SK-N-SH (cell line): Measurements from ENCODE around the gene FA2H. TPM values are rescaled to one million over a fixed set of nuclear protein-coding genes. Genes with fewer than 3 reads are reported as not detected.

Experiments
- CTCF ChIA-PET: fragments of 300-600, 350-600 bp; formaldehyde crosslinking; extraction: SDS; loops from one replicate; lab custom pipeline; 2021; lab: Yijun Ruan, JAX
- POLR2A ChIA-PET: fragments of 350-600 bp; sonication (Branson Sonifier 250); formaldehyde crosslinking; extraction: SDS; loops from one replicate; lab custom pipeline; 2020; ENCODE audit warnings: antibody characterized with exemption, inconsistent platforms; lab: Yijun Ruan, JAX
- DNase-seq: peaks from one replicate; pipeline ENCODE4 v3.0.0; 2012
- H2AFZ ChIP-seq: fragments of 200-600 bp; sonication (generic); 2 replicates; pipeline ENCODE4 v1.8.1; 2016; ENCODE audit warnings: antibody characterized with exemption, mild to moderate bottlenecking, low read depth
- H3F3A ChIP-seq: fragments of 200-600 bp; sonication (generic); replicated peaks from 2 replicates; pipeline ENCODE3; 2016; ENCODE audit warnings: antibody characterized with exemption, mild to moderate bottlenecking; ENCODE audit not compliant: insufficient read depth
- H3K27ac ChIP-seq, 2 experiments: fragments of 200-500 bp in 1 of 2; fragments of 200-600 bp in 1 of 2; sonication (Bioruptor generic) in 1 of 2; sonication (generic), shearing (Covaris generic) in 1 of 2; 2 replicates each; pipeline versions ENCODE4 v1.5.1 to v1.6.1; 2014 to 2016; ENCODE audit warnings: low read depth in 2 of 2, inconsistent platforms in 1 of 2, low read length in 1 of 2, mild to moderate bottlenecking in 1 of 2, mixed read lengths in 1 of 2
- H3K27me3 ChIP-seq: fragments of 200-600 bp; sonication (generic), shearing (Covaris generic); 2 replicates; pipeline ENCODE4 v1.6.1; 2016; ENCODE audit warnings: mixed run types; ENCODE audit not compliant: insufficient read depth
- H3K36me3 ChIP-seq, 2 experiments: fragments of 200-500 bp in 1 of 2; fragments of 200-600 bp in 1 of 2; sonication (Bioruptor generic) in 1 of 2; sonication (generic) in 1 of 2; replicated peaks in 1 of 2; 2 replicates each; pipeline versions ENCODE3 to v1.5.1; 2014 to 2016; ENCODE audit warnings: low read length in 1 of 2, mild to moderate bottlenecking in 1 of 2; ENCODE audit not compliant: insufficient read depth in 2 of 2, control insufficient read depth in 1 of 2
- H3K4me1 ChIP-seq, 2 experiments: fragments of 200-500 bp in 1 of 2; fragments of 200-600 bp in 1 of 2; sonication (Bioruptor generic) in 1 of 2; sonication (generic), shearing (Covaris generic) in 1 of 2; 2 replicates each; pipeline versions ENCODE4 v1.5.1 to v1.6.1; 2014 to 2016; ENCODE audit warnings: low read depth in 1 of 2, low read length in 1 of 2, mixed run types in 1 of 2; ENCODE audit not compliant: insufficient read depth in 2 of 2, control insufficient read depth in 1 of 2
- H3K4me2 ChIP-seq: fragments of 200-600 bp; sonication (generic), shearing (Covaris generic); 2 replicates; pipeline ENCODE4 v1.6.1; 2017; ENCODE audit warnings: mixed run types
- H3K4me3 ChIP-seq, 2 experiments: fragments of 200-500 bp in 1 of 2; fragments of 200-600 bp in 1 of 2; sonication (Bioruptor generic) in 1 of 2; sonication (generic), shearing (Covaris generic) in 1 of 2; 2 replicates each; pipeline versions ENCODE4 v1.5.1 to v1.8.1; 2014 to 2016; ENCODE audit warnings: low read depth in 2 of 2, inconsistent platforms in 1 of 2, low read length in 1 of 2, mild to moderate bottlenecking in 1 of 2, mixed read lengths in 1 of 2, moderate library complexity in 1 of 2
- H3K79me2 ChIP-seq: fragments of 200-600 bp; sonication (generic); 2 replicates; pipeline ENCODE4 v1.8.1; 2017; ENCODE audit warnings: mild to moderate bottlenecking; ENCODE audit not compliant: insufficient read depth
- H3K9ac ChIP-seq: fragments of 200-600 bp; sonication (generic); 2 replicates; pipeline ENCODE4 v1.6.1; 2017; ENCODE audit warnings: mixed run types
- H3K9me2 ChIP-seq: fragments of 200-600 bp; sonication (generic); 2 replicates; pipeline ENCODE4 v1.6.1; 2017; ENCODE audit warnings: mixed run types
- H3K9me3 ChIP-seq: fragments of 200-600 bp; sonication (generic); 2 replicates; pipeline ENCODE4 v1.6.1; 2017; ENCODE audit warnings: mixed run types, mild to moderate bottlenecking, moderate library complexity
- H4K20me1 ChIP-seq: fragments of 200-600 bp; sonication (generic); 2 replicates; pipeline ENCODE4 v1.6.1; 2017; ENCODE audit warnings: mild to moderate bottlenecking, mixed run types; ENCODE audit not compliant: insufficient read depth
- CHD2 ChIP-seq: fragments of 150-350 bp; IDR thresholded peaks from 2 replicates; pipeline ENCODE4 v1.6.1; 2018; ENCODE audit warnings: low read length; ENCODE audit not compliant: partially characterized antibody
- ELF1 ChIP-seq: IDR thresholded peaks from 2 replicates; pipeline ENCODE4 v1.4.0; 2012
- FOXM1 ChIP-seq: IDR thresholded peaks from 2 replicates; pipeline ENCODE4 v1.4.0; 2012; ENCODE audit warnings: low read depth, mild to moderate bottlenecking
- GABPA ChIP-seq: IDR thresholded peaks from 2 replicates; pipeline ENCODE4 v1.4.0; 2012; ENCODE audit warnings: low read depth, mild to moderate bottlenecking
- GATA2 ChIP-seq: sonication (generic); formaldehyde crosslinking; IDR thresholded peaks from 2 replicates; pipeline ENCODE4 v1.5.0; 2020; ENCODE audit warnings: mild to moderate bottlenecking, missing genetic modification reagents
- IRF3 ChIP-seq: fragments of 150-350 bp; IDR thresholded peaks from 2 replicates; pipeline ENCODE4 v1.6.1; 2016; ENCODE audit warnings: mild to moderate bottlenecking, low read depth, low read length
- JUND ChIP-seq: IDR thresholded peaks from 2 replicates; pipeline ENCODE4 v1.4.0; 2012
- MAX ChIP-seq: IDR thresholded peaks from 2 replicates; pipeline ENCODE4 v1.4.0; 2012; ENCODE audit warnings: low read depth
- MEF2A ChIP-seq: IDR thresholded peaks from 2 replicates; pipeline ENCODE4 v1.4.0; 2012; ENCODE audit warnings: low read depth, borderline replicate concordance
- MXI1 ChIP-seq: IDR thresholded peaks from 2 replicates; pipeline ENCODE4 v1.6.1; 2012; ENCODE audit warnings: mild to moderate bottlenecking, low read depth, low read length, improper control_type of control experiment
- NRF1 ChIP-seq: IDR thresholded peaks from 2 replicates; pipeline ENCODE4 v1.6.1; 2012; ENCODE audit warnings: low read depth, mild to moderate bottlenecking, low read length
- PBX3 ChIP-seq: IDR thresholded peaks from 2 replicates; pipeline ENCODE4; 2012
- RCOR1 ChIP-seq: fragments of 150-350 bp; IDR thresholded peaks from 2 replicates; pipeline ENCODE4 v1.6.1; 2017; ENCODE audit warnings: antibody characterized with exemption, low read length
- REST ChIP-seq: IDR thresholded peaks from 2 replicates; pipeline ENCODE4 v1.6.1; 2012; ENCODE audit warnings: mild to moderate bottlenecking, low read depth, low read length, moderate library complexity
- TCF12 ChIP-seq: IDR thresholded peaks from 2 replicates; pipeline ENCODE4 v1.4.0; 2012
- TEAD4 ChIP-seq: IDR thresholded peaks from 2 replicates; pipeline ENCODE4 v1.4.0; 2012; ENCODE audit warnings: mild to moderate bottlenecking, borderline replicate concordance; ENCODE audit not compliant: insufficient read depth
- YY1 ChIP-seq: IDR thresholded peaks from 2 replicates; pipeline ENCODE4 v1.4.0; 2012; ENCODE audit warnings: low read depth, mild to moderate bottlenecking
- ZBTB33 ChIP-seq: IDR thresholded peaks from 2 replicates; pipeline ENCODE4 v1.4.0; 2012; ENCODE audit warnings: low read depth, borderline replicate concordance
- WGBS: methylation state at CpG from one replicate; pipeline ENCODE4 v1.1.6; 2017; ENCODE audit warnings: low lambda C conversion rate; 5-methylcytosine and 5-hydroxymethylcytosine counted together
- polyA plus RNA-seq, 3 experiments: library from polyadenylated mRNA; depleted of rRNA; stranded (reverse); fragments of >200 nt; gene quantifications; 2 replicates each; pipeline ENCODE4 v1.2.3, GENCODE V29; 2012

Gene FA2H
- polyA plus RNA-seq, 1 of the 3 experiments (the other 2 are of a cell fraction) = not detected

- H3K4me1 ChIP-seq = no peaks in the 10 kb centered on the region
- no peak overlapping the region for H3K4me3 ChIP-seq
- H3K4me2 ChIP-seq = no peak overlapping the region
- no peaks in the 10 kb centered on the region for H3K9me3 ChIP-seq
- ChIA-PET POLR2A (no interaction called here), CTCF (interaction anchor here (0.8 to 3.3 kb wide), 2 partner anchors 23 to 45 kb away, joined by 3 to 22 read pairs; no protein-coding TSS in a partner anchor)
- no peak overlapping the region for H3K27ac ChIP-seq
- no peak for DNase-seq
- no peaks in the 10 kb centered on the region for H4K20me1 ChIP-seq
- no peak overlapping the region for H3K9ac ChIP-seq
- no peak overlapping the region for H2AFZ ChIP-seq
- H3K79me2 ChIP-seq = no peaks in the 10 kb centered on the region
- TF ChIP-seq GATA2 (CRISPR knock-in tag) (no peak), YY1 (no peak), GABPA (no peak), ELF1 (no peak), FOXM1 (no peak), REST (no peak), PBX3 (no peak), TEAD4 (no peak), NRF1 (no peak), CHD2 (no peak), MAX (no peak), RCOR1 (no peak), IRF3 (no peak), TCF12 (no peak), JUND (no peak), MXI1 (no peak), MEF2A (no peak), ZBTB33 (no peak)
- peaks cover 5% of the 10 kb centered on the region; the same call in 1 of the 2 replicates for H3K27me3 ChIP-seq
- no peaks in the 10 kb centered on the region for H3K36me3 ChIP-seq
- no peaks in the 10 kb centered on the region for H3F3A ChIP-seq
- no peaks in the 10 kb centered on the region for H3K9me2 ChIP-seq
- 37% methylated on average over 4 of the region's 7 CpGs for WGBS
Measured at GRCh38 chr16:74817851-74818250, 43.2 kb upstream of the FA2H start.
